ENCODE data around the gene RP9.

The RP9 gene

DNA sequence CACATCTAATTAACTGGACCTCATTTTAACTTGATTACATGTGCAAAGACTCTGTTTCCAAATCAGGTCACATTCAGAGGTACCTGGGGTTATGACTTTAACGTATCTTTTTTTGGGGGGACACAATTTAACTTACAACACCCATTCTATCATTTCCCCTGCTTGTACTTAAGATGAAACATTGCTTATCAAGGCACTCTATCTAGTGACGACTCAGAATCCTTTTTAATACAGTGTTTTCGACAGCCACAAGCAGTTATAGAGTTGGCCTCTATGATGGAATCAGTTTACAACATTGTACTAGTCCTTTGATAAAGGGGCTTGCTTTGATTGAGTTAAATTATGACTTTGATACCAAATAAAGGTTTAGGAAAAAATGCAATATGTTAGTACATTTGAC is 42.9 kb upstream of the RP9 start:
- H3K27ac ChIP-seq (ENCODE audit: extremely low read depth, low read depth, low read length): no peak overlapping the region
- ChIA-PET POLR2A (no interaction called here), CTCF (no interaction called here)
- TF ChIP-seq ZNF555 (tag by site-specific recombination; conservative IDR thresholded peaks at IDR 0.05): no peak
- TF ChIP-seq ZBTB8A (tag by site-specific recombination; IDR thresholded peaks at IDR 0.05): no peak
- no peak for TF ChIP-seq BCL11A (tag by site-specific recombination; IDR thresholded peaks at IDR 0.05; ENCODE audit: low read depth)
- TF ChIP-seq ELK4 (IDR thresholded peaks at IDR 0.05; ENCODE audit: borderline replicate concordance, low read depth, low read length): no peak
- TF ChIP-seq, protein P1, sequence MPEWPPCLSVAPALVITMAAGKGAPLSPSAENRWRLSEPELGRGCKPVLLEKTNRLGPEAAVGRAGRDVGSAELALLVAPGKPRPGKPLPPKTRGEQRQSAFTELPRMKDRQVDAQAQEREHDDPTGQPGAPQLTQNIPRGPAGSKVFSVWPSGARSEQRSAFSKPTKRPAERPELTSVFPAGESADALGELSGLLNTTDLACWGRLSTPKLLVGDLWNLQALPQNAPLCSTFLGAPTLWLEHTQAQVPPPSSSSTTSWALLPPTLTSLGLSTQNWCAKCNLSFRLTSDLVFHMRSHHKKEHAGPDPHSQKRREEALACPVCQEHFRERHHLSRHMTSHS (tag by site-specific recombination; IDR thresholded peaks at IDR 0.05): no peak
- no peak for TF ChIP-seq SCRT1 (tag by site-specific recombination; IDR thresholded peaks at IDR 0.05; ENCODE audit: borderline replicate concordance)
- no peak for TF ChIP-seq SP3 (tag by site-specific recombination; IDR thresholded peaks at IDR 0.05)
- no peak for TF ChIP-seq ZNF2 (tag by site-specific recombination; IDR thresholded peaks at IDR 0.05)
- TF ChIP-seq, protein P2, sequence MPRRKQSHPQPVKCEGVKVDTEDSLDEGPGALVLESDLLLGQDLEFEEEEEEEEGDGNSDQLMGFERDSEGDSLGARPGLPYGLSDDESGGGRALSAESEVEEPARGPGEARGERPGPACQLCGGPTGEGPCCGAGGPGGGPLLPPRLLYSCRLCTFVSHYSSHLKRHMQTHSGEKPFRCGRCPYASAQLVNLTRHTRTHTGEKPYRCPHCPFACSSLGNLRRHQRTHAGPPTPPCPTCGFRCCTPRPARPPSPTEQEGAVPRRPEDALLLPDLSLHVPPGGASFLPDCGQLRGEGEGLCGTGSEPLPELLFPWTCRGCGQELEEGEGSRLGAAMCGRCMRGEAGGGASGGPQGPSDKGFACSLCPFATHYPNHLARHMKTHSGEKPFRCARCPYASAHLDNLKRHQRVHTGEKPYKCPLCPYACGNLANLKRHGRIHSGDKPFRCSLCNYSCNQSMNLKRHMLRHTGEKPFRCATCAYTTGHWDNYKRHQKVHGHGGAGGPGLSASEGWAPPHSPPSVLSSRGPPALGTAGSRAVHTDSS (tag by site-specific recombination; IDR thresholded peaks at IDR 0.05): no peak
- TF ChIP-seq ZNF175 (tag by site-specific recombination; IDR thresholded peaks at IDR 0.05): no peak
- no peak for TF ChIP-seq ZXDB (tag by site-specific recombination; IDR thresholded peaks at IDR 0.05)
- no peak for TF ChIP-seq ZNF239 (tag by site-specific recombination; IDR thresholded peaks at IDR 0.05)
- no peak for TF ChIP-seq REPIN1 (tag by site-specific recombination; IDR thresholded peaks at IDR 0.05; ENCODE audit: low read depth)
- no peak for TF ChIP-seq ZNF670 (tag by site-specific recombination; IDR thresholded peaks at IDR 0.05; ENCODE audit: low read depth)
- TF ChIP-seq REST (tag by site-specific recombination; IDR thresholded peaks at IDR 0.05): no peak
- TF ChIP-seq ZNF302 (tag by site-specific recombination; IDR thresholded peaks at IDR 0.05; ENCODE audit: low read depth): no peak
- TF ChIP-seq PRDM1 (tag by site-specific recombination; IDR thresholded peaks at IDR 0.05): no peak
- TF ChIP-seq TCF7L2 (IDR thresholded peaks at IDR 0.05; ENCODE audit: borderline replicate concordance, low read depth, low read length): no peak
- no peaks in the 10 kb centered on the region for H3K4me1 ChIP-seq (ENCODE audit: control insufficient read depth, insufficient read depth, low read length)
- H3K9me3 ChIP-seq (ENCODE audit: control insufficient read depth, insufficient read depth, low read depth, low read length): no peaks in the 10 kb centered on the region
- H3K4me3 ChIP-seq (ENCODE audit: low read depth, low read length): no peak overlapping the region
- no peaks in the 10 kb centered on the region; a peak in 1 of 3 replicates for H3K36me3 ChIP-seq (ENCODE audit: control insufficient read depth in 2 of 2, insufficient read depth in 1 of 2, low read length in 2 of 2)

GRCh38 chr7:33145156-33145555 is 36.0 kb upstream of the RP9 start:
- CTCF ChIA-PET: no interaction called here

More at GRCh38 chr7:33145156-33145555, 36.0 kb upstream of the RP9 start:
- no peaks in the 10 kb centered on the region; a peak in 1 of 3 replicates for H3K36me3 ChIP-seq (ENCODE audit: control insufficient read depth in 2 of 2, insufficient read depth in 1 of 2, low read length in 2 of 2)
- POLR2A ChIA-PET: no interaction called here
- H3K27ac ChIP-seq (ENCODE audit: extremely low read depth, low read depth, low read length): no peak overlapping the region
- H3K9me3 ChIP-seq (ENCODE audit: control insufficient read depth, insufficient read depth, low read depth, low read length): no peaks in the 10 kb centered on the region
- H3K4me1 ChIP-seq (ENCODE audit: control insufficient read depth, insufficient read depth, low read length): no peaks in the 10 kb centered on the region
- TF ChIP-seq ZNF777 (tag by site-specific recombination; IDR thresholded peaks at IDR 0.05; ENCODE audit: borderline replicate concordance) (no peak), ZNF548 (tag by site-specific recombination; IDR thresholded peaks at IDR 0.05) (no peak), ZNF16 (tag by site-specific recombination; IDR thresholded peaks at IDR 0.05; ENCODE audit: low read depth) (no peak), ZNF785 (tag by site-specific recombination; IDR thresholded peaks at IDR 0.05) (no peak), ZNF501 (tag by site-specific recombination; IDR thresholded peaks at IDR 0.05) (no peak), SCRT2 (tag by site-specific recombination; IDR thresholded peaks at IDR 0.05) (no peak)
- H3K4me3 ChIP-seq (ENCODE audit: low read depth, low read length): no peak overlapping the region

All from HEK293 (cell line).